Measurements from ENCODE around the gene SREBF1.
"Not testable (repeated sequence)": the region's sequence is repeated elsewhere in the genome, so short reads cannot be mapped to it uniquely, and the experiment has no call there.

Gene SREBF1

DNA sequence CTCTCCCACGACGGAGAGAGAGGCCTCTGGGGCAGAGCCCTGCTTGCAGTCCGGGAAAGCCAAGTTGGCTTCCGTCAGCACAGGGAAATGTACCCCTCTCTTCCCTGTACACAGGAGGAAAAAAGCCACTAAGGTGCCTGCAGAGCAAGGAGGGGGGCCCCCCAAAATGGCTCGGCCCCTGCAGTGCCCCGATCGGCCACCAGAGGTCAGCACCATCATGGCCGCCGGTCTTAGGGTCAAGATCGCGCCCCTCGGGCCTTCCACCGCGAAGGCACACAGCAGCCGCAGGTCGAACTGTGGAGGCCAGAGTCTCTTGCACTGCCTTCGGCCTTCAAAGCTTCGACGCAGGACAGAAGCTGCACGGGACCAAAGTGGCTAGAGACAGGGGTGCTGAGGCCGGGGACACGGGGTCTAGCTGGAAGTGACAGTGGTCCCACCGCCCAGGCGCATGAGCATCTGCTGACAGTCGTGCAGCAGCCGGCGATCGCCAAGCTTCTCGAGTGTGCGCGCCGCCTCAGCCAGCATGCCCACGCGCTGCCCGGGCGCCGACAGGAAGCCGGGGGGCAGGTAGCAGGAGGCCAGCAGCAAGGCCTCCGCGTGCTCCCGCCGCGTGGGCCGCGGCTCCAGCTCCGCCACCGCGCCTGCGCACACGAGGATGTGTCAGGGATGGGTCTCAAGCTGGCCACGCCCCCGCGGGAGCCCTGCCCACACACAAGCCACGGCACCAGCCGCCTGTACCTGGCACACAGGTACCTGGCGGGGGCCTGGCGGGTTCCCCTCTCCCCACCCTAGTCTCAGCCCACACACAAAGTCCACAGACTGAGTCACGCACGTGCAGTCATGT is 24.4 kb downstream of the SREBF1 start:
- DNase-seq (ENCODE audit: low read depth), result peak; percentile 49

DNA sequence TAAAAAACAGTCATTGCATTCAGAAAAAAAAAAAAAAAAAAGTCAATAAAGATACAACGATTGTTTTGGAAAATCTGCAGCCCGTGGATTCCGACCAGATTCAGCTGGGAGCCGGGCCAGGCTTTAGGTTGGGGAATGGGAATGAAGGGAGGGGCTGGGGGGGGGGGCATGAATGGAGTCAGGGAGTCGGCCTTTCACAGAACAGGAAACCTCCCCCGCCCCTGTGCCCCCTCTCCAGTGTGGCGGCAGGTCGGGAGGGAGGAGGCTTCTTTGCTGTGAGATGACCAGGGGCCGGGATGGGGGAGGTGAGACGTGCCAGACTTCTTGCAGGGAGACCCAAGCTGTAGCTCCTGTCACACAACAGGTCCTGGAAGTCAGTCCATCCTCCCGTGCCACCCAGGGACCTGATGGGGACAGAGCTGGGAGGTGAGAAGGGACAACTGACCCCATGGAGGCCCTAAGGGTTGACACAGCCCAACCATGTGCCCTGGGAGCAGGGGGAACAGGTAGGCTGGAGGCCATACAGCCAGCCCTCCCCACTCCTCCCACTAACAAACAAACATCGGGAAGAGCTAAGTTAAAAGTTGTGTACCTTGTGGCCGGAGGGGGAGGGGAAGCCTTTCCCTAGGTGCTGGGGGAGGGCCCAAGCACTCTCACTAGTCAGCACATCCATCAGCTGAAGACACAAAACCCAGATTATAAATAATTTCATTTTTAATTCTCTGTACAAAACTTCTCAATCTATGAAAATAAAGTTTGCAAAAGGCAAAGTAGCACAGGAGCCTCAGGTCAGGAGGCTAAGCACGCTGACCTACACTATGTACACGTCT is 25.2 kb downstream of the SREBF1 start:
- no peak for DNase-seq (ENCODE audit: low read depth)

DNA sequence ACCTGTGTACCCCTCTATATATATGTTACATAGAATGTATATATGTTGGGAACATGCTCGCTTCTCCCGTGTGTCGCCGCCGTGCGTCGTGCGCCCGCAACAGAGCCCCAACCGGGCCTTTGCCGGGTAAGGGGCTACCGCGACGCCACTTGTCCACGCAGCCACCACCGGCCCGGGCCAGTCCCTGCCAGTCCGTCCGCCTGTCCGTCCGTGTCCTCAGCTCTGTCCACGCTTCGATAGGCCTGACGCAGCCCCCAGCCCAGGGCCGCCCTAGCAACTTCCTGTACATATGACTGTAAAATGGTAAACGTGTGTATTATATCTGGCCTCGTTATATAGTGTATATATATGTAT is 25.9 kb downstream of the SREBF1 start:
- no peak for DNase-seq (ENCODE audit: low read depth)

DNA sequence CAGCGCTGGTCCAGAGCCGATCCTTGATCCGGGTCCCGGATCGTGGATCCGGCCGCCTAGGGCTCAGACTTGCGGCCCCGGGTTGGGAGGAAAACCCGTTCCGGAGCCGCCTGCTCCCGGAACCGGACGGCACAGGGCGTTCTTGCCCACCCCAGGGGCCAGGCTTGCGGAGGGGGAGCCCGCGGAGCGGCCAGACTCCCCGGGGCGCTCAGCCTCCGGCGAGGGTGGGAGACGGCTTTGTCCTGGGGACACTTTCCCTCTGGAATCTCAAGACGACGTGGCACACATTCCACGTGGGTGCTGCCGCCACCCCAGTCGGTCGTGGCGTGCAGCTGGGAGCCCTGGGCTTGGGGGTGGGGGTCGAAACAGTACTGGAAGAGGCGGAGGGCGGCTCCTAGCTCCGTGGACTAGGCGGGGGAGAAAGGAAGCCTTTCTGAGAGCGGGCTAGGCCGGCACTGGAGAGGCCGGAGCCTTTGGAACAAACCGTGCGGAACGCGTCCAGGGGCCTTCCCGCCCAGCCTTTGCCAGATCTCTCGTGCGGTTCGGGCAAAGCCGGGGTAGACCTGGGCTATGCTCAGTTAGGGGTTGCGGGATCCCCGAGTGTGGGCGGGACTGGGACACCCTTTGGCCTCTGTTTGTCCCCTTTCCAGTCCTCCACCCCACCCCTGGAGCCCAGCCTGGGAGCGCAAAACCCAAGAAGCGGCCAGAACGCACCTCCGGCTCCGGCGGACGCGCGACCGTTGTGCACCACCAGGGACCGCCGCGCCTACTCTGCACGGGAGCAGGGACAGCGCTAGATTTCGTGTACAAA is 26.5 kb downstream of the SREBF1 start:
- no peak for DNase-seq (ENCODE audit: low read depth)

DNA sequence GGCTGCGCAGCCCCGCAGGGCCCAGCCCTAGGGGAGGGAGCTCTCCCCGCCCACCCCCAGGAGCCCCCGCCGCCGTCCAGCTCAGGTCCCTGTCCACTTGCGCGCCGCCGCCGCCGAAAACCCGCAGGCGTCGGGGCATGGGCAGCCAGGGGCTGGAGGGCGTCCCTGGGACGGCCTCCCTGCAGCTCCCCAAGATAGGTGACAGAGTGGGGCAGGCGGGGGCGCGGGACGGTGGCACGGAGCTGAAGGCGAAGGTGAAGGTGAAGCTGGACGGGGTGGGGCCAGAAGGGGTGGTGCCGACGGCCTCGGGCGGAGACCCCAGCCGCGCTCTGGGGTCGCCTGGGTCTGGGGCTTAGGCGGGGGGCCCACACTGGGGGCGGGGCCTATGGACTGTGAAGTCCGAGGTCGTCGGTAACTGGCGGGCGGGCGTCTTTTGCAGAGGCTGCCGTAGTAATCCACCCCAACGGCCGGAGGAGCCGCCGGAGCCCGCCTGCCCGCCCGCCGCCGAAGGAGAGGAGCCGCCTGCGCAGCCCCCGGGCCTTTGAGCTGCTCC is 27.2 kb downstream of the SREBF1 start:
- no peak for DNase-seq (ENCODE audit: low read depth)

DNA sequence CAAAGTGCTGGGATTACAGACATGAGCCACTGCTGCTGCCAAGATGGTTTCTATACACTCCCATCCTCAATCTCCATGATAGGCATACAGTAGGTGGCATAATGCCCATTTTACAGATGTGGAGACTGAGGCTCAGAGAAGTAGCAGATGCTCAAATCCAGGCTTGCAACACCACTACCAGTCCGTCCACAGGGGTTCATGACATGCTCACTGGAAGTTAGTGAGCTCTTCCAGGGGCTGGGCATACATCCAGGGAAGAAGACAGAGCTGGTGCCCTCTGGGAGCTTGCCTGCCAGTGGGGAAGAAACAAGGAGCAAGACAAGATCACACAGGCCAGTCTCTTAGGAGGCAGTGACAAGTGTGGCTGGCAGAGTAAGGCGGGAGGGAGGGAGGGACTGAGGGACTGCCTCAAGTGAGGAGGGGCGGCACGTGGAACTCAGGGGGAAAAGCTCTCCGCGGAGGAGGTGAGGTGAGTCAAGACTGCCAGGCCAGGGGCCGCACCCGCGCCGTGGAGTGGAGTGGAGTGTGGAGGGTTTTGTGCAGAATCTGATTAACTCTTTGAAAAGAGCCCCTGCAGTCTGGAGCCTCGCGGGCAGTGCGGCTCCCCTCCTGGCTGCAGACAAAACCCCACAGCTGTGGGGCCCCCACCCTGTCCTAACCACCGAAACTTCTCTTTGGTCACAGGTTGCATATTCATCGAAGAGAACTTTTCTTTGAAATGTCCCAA is 27.9 kb downstream of the SREBF1 start:
- DNase-seq (ENCODE audit: low read depth), result no peak

DNA sequence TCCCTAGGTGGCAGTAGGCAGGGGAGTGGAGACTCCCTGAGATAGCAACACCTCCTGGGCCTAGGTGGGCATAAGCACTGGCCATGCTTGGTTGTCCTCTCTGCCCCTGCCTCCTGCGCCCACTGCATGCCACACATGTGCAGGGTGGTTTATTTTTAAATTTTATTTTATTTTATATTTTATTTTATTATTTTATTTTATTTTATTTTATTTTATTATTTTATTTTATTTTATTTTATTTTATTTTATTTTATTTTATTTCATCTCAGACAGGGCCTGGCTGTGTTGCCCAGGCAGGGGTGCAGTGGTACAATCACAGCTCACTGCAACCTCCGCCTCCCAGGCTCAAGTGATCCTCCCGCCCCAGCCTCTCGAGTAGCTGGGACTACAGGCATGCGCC is 28.6 kb downstream of the SREBF1 start:
- not testable (repeated sequence) for DNase-seq (ENCODE audit: low read depth)

DNA sequence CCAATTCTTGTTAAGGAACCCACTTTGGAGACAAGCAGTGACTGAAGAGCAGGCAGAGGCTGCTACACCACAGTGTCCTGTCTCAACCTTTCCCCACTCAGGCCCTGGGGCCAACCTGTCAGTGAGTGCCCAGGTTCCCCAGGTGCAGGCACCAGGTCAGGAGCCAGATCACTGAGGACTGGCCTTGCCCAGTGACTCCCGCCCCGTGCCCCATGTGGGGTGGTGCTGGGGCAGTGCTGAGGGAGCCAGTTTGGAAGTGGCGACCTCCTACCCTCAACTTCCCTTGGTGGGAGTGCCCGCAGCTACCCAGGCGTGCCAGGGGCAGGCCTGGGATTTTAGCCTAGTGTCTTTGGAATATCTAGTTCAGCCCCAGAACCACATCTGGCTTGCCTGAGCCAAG is 29.3 kb downstream of the SREBF1 start:
- DNase-seq (ENCODE audit: low read depth), result no peak

DNA sequence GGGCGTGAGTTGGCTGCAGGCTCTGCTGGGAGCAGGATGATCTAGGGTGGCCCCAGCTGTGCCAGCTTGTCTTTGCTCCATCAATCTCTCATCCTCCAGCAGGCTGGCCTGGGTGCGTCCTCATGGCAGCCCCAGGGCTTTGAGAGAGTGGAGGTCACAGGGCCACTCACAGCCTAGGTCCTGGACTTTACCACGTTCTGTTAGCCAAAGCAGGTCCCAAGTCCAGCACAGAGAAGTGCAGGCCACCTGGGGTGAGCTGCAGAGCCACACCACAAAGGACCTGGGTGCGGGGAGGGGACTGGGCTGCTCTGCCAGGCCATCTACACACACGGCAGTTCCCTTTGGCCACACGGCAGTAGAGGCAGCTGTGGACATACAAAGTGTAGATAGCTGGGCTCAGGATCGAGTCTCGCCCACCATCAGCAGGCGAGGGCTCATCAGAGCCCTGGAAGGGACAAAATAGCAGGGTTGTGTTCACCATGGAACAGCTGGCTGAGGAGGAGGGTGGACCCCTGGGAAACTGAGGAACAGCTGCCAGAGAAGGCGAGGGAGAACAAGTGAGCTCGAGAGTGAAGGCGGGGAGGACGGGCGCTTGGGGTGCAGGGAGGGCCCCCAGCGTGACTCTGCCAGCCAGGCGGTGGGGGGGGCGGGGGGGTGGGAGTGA is 30.0 kb downstream of the SREBF1 start:
- DNase-seq (ENCODE audit: low read depth), result no peak

DNA sequence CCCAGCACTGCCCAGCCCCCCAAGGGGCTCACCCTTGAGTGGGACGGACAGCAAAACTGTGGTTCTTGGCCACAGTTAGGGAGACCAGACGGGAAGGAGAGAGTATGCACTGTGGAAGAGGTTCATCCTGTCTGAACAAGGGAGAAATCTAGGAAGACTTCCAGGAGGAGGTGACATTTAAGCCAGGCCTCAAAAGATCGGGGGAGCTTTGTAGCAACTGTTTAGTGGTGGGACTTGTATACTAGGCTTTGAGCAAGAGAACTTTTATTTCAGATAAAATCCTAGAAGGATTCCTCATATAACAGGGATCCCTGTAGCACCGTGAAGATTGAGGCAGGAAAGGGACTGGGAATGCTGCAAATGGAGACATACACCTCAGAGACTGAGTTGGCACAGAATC is 30.8 kb downstream of the SREBF1 start:
- no peak for DNase-seq (ENCODE audit: low read depth)

DNA sequence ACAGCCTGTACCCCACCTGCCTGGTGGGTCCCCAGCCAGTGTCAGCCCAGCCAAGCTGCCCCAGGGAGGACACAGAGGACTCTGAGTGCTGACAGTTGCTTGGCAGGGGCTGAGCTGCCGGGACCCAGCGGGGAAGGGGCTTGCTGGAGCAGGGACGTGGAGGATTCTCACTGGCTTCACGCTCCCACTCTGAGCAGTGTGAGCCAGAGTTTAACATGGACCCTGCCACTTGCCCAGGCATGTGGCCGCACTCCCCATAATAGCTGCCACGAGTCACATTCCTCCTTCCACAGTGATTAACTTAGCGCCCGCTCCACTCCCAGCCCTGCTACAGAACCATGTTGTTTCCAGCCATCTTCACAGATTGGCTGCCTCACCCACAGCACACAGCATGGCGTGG is 31.2 kb downstream of the SREBF1 start:
- DNase-seq (ENCODE audit: low read depth), result no peak

DNA sequence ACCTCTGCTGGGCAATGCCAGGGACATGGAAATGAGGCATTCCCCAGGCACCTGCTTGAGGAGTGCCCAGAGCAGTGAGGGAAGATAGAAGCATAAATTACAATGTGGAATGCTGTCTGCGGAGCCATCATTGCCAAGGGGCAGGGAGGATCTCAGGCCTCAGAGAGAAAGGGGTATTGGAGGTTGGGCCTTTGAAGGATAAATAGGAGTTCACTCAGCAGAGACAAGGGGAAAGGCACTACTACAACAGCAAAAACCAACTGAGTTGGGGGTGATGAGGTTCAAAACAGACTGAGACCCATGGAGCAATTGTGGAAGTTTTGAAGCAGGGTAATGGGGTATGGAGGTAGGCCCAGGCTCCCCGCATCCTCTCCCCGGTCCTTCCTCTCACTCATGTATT is 32.8 kb downstream of the SREBF1 start:
- no peak for DNase-seq (ENCODE audit: low read depth)

DNA sequence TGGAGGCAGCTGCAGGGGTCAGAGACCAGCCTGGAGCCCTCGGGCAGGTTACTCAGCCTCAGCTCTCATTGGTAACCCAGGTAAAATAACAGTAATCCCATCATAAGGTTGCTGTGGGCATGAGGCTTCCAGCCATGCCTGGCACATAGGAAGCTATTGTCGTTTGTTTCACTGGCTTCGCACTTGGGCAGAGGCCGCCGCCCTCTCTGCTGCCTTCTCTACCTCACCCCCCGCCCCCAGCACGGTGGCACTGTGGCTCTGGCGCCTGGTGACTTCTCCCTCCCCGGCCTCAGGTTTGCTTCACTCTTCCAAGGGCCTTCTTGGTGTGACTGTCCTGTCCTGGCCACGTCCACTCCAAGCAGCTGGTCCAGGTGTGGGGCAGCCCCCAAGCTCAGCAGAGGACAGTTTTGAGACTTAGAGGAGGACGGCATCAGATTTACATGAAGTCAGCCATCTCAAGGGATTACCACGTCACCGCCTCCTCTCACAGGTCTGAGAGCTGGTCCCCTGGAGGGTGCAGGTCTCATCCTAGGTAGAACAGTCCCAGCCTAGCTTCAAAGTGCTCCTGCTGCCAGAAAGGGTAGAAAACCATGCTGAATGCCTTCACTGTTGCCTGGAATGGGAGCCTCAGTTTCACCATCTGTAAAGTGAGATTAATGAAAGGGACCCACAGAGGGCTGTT is 34.8 kb downstream of the SREBF1 start:
- no peak for DNase-seq (ENCODE audit: low read depth)

DNA sequence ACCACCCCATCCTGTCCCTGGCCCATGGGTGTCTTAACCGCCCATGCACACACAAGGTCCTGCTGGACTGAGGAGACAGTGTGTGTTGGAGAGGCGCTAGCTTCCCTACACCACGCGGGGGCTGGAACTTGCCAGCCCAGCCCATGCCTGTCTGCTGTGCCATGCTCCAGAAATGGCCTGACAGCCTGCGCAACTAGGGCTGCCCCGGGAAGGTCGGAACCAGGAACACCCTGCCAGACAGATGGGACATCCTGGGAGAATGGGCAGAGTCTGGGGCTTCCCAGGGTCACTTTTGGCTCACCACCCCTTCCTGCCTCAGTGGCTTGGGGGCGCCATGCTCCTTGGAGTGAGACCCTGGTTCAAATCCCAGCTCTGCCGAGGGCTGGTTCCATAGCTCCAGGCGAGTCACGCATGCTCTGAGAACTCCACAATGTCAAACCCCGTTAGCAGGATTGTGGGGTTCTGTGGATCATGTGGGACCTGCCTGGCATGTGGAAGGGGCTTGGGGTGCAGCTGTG is 36.2 kb downstream of the SREBF1 start:
- no peak for DNase-seq (ENCODE audit: low read depth)

DNA sequence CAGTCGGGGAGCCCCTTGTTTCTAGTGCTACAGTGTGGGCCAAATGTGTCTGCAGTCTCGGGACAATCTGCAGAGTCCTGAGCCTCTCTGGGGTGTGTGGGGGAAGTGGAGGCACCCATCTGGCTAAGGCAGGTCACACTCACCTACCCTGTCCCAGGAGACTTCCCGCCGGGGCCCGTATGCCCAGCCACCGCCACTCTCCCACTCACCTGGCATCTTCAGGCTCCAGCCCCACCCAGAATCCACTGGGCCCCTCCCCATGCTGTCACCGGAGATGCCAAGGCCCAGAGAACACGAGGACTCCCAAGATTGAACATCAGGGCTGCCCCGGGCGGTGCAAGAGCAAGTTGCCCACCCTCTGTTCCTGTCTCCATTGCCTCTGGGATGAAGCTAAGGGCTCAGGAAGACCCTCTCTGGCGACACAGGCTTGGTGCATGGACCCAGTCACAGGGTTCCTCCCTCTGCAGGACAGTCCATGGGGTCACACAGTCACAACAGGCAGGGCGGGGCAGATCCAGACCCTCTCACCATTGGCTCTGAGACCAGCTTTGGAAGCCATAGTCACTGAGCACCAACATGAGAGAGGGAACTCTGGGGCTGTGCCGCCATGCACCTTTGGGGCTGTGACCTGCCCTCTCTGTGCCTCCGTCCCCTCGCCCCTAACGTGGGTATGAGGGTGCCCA is 38.1 kb downstream of the SREBF1 start:
- DNase-seq (ENCODE audit: low read depth), result no peak

DNA sequence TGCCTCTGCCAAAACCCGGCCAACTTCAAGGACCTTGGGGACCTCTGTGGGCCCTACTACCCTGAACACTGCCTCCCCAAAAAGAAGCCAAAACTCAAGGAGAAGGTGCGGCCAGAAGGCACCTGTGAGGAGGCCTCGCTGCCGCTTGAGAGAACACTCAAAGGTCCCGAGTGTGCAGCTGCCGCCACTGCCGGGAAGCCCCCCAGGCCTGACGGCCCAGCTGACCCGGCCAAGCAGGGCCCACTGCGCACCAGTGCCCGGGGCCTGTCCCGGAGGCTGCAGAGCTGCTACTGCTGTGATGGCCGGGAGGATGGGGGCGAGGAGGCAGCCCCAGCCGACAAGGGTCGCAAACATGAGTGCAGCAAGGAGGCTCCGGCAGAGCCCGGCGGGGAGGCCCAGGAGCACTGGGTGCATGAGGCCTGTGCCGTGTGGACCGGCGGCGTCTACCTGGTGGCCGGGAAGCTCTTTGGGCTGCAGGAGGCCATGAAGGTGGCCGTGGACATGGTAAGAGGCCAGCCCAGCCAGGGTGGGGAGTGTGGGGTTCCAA is 38.7 kb downstream of the SREBF1 start:
- DNase-seq (ENCODE audit: low read depth), result no peak

DNA sequence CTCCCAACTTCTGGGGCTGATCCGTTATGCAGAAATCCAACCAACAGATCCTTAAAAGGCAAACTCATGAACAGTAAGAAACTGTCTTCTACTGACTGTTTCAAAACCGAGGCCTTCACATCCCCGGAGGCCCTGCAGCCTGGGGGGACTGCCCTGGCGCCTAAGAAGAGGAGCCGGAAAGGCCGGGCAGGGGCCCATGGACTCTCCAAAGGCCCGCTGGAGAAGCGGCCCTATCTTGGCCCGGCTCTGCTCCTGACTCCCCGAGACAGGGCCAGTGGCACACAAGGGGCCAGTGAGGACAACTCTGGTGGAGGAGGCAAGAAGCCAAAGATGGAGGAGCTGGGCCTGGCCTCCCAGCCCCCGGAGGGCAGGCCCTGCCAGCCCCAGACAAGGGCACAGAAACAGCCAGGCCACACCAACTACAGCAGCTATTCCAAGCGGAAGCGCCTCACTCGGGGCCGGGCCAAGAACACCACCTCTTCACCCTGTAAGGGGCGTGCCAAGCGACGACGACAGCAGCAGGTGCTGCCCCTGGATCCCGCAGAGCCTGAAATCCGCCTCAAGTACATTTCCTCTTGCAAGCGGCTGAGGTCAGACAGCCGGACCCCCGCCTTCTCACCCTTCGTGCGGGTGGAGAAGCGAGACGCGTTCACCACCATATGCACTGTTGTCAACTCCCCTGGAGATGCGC is 39.5 kb downstream of the SREBF1 start:
- DNase-seq (ENCODE audit: low read depth), result no peak

DNA sequence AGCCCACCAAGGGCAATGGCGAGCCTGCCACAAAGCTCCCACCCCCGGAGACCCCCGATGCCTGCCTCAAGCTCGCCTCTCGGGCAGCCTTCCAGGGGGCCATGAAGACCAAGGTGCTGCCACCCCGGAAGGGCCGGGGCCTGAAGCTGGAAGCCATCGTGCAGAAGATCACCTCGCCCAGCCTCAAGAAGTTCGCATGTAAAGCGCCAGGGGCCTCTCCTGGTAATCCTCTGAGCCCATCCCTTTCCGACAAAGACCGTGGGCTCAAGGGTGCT is 40.1 kb downstream of the SREBF1 start:
- DNase-seq (ENCODE audit: low read depth), result no peak
